Measurements from ENCODE around the gene LXN.

LXN gene

DNA sequence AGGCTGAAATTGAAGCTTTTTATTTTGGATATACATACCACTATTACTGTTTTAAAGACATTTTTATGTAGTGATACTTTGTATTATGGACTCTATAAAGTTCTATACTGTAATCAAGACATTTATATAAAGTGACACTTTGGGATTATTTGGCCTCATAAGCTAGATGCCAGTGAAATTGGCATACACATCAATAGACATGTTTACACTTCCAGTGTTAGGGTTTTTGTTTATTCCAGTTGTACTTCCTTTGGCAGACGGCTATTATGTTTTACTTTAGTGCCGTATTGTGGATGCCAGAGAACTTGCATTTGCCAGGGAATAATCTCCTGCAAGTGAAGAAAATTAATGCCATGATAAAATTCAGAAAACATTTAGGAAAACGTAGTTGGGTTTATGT is 6.0 kb downstream of the LXN start:
- no peak for DNase-seq

DNA sequence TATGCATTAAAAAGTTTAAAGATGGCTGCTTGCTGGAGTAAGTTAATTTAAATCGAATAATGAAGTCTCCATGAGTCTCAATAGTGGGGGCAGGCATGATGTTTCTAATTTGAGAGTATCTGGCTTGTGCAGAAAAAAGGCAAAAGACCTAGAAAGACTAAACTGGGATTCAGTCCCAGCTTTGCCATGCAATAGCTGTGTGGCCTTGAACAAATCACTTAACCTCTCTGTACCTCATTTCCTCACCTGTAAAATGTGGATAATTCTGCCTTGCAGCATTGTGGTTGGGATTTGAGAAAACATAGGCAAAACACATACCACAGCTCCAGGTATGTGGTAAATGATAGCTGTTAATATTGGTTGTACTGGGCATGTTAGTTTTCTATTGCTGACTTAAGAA is 8.6 kb downstream of the LXN start:
- no peak for DNase-seq

DNA sequence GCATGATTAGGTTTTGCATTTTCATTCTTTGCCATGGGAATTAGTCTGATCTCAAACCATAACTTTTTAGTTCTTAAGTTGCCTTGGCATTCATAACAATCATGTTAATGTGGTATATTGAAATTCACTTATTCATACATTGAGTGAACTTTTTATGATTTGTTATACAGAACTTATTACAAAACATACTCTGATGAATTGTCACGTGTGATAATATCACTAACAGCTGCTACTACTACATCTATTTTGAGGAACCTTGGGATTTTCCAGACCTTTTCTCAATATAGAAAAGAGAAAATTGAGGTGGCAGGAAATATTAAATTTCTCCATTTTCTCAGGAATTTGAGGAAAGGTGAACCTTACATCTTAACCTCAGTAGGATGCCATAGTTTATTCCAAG is 9.2 kb downstream of the LXN start:
- no peak for DNase-seq

DNA sequence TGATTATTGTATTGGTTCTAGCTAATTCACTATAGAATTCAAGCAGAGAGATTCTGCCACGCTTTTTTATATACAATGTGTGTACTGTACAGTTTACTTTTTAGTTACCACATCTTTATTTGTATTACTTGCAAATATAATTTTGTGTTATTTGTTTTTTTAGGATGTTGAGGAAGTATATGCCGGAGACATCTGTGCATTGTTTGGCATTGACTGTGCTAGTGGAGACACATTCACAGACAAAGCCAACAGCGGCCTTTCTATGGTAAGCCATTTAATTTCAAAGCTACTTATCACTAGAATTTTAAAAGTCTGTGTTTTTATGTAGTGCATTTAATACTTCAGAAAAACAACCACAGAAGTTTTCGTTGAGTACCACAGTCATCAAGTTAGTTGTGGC is 11.7 kb downstream of the LXN start:
- DNase-seq, result no peak

DNA sequence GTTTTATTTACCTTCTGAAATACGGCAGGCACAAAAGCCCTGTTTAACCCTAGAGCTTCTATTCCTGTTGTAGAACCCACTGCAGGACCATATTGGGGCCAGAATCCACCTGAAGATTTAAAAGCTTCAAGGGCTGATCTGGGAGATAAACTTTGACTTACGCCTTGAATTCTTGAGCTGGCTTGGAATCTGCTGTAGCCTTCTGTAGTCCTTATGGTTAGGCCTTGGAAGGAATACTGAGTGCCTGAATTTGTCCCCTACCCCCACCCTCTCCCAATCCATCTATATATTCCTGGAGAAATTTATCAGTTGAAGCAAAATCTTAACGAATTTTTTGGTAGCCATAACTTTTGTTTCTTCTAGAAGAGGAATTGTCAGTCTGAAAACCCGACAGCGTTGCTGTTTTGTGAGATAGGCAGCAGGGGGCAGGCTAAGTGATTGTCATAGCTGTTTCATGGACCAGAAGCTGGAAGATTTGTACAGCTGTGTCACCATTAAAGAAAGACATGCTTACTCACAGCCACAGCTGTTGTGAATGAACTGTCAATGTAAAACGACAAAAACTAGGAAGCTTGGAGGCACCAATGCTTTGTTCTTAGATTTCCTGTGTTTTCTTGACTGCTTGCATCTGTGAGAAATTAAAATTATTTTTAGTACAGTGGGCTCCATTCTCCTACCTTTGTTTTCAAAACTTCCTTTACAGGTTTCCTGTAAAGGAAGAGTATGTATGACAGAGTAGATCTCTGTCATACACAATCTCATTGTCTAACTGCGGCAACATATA is 12.8 kb downstream of the LXN start:
- DNase-seq, result peak; percentile 67

DNA sequence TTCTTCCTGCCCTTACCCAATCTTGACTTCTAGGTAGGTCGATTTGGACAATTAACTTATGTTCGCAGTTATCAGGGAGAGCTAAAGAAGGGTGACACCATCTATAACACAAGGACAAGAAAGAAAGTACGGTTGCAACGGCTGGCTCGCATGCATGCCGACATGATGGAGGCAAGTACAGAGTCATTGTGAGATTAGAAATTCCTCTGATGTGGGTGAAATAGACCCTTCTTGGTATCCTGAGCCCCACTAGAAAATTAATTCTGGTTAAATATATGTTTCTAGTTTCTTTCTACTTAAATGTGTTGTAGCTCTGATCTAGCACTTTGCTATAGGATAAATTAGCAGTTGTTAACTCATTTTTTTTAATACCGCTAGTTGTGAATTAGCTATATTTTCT is 13.6 kb downstream of the LXN start:
- no peak for DNase-seq

DNA sequence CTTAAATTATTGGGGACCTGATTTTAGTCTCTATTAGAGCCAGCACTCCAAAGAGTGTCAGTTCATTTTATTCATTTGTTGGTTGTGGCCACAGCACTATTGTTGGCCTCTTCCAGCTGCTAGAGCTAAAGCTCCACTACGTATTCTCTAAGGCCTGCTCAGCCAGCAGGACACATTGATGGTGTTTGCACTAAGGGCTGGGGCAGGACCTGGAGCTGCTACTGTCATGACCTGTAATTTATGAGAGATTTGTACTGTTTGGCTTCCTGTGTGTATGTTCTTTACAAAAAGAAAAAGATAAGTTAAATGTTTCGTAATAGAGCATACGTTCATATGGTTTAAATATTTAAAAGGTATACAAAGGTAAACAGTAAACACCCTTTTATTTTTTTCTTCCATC is 20.0 kb downstream of the LXN start:
- DNase-seq, result no peak

DNA sequence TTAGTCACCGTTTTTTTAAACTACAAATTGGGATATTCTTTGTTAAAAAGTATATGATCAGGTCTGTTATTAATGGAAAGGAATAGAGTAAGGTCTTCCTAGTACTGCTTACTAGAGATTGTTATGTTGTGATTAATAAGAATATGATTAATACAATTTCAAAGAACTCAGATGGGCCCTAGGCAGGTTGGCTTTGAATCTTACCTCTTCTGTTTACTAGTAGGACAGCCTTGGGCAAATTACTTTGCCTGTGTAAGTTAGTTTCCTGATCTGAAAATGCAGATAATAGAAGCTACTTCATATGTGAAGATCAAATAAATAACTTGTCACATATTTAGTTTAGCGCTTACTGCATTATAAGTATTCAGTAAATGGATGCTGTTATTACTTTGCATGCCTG is 21.3 kb downstream of the LXN start:
- no peak for DNase-seq

DNA sequence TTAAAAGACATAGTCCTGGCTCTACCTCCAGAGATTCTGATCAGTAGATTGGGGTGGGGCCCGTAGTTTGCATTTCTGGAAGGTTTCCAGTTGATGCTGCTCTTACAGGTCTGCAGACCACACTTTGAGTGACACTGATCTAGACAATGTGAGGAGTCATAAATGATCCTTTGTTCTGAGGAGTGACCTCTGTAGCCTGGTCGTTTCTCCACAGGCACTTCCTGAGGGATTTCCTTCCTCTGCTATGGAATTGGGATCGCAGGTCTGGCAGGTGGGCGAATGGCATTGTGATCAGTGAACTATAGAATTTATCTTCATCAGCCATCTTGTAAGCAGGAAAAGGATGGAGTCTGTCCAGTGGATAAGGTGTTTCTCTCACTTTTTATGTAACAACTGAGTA is 22.7 kb downstream of the LXN start:
- DNase-seq, result no peak

DNA sequence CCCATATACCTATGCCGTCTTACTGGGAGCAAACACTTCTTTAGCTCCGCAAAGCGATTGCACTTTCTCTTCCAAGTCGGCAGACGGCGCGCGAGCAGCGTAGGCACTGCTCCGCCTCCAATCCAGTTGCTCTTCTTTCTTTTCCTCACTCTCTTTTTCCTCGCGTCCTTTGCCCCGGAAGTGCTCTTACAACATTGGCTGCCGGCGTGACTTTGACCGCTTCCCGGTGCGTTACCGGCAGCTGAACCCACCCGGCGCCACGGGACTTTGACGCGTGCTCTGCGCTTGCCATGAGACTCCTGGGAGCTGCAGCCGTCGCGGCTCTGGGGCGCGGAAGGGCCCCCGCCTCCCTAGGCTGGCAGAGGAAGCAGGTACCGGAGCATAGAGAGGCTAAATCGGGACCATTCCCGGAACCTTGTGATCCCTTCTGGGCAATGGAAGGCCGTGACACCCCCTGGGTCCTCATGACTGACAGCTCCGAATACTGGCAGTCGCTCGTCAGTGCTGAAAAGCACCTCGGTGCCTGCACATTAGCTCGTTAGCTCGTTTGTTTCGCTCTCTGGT is 28.0 kb downstream of the LXN start, which contains the start of gene GFM1:
Gene GFM1, plus strand, starts transcription at position 183 of the 564 bp plus-strand sequence. Its CDS starts 108 bp downstream, at position 291.
- peak; percentile 92 for DNase-seq

DNA sequence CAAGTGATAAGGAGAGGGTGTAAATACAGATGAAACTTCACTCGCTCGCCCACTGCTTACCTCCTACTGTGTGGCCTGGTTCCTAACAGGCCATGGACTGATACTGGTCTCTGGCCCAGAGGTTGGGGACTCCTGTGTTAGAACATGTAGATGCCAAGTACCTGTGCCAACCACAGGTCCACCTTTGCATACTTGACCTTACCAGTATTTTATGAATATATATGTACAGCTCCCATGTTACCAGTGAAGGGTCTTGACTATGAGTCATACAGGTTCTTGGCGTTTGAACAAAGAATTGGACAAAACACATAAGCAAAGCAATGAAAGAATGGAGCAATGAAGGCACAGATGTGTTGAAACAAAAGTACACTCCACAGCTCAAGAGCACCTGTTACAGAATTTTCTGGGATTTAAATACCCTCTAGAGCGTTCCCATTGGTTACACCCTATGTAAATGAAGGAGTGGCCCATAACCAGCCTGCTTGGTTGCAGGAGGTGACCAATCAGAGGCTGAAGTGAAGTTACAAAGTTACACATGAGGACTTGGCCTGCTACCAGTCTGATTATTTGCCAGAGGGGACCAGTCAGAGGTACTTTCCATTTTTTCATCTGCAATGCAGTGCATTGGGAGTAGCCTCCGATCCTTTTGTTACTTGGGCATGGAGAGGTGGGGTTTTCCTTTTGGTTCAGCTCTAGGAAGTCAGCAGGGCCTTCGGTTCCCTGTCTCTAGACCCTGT is 29.8 kb downstream of the LXN start:
- no peak for DNase-seq

DNA sequence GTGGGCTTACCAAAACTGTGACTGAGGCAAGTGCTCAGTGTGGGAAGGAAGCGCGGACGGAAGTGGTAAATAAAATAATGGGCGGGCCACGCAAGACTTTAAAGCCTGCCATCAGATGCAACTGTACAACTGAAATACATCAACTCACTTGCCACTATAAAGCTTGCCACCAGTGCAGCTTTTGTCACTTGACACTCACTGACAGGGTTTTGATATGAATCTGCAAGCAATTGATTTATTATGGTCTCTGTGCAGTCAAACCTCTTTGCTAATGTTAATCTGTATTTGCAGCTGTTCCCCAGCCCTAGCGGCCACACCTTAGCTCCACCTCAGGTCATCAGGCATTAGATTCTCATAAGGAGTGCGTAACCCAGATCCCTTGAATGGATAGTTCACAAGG is 30.4 kb downstream of the LXN start:
- no peak for DNase-seq

DNA sequence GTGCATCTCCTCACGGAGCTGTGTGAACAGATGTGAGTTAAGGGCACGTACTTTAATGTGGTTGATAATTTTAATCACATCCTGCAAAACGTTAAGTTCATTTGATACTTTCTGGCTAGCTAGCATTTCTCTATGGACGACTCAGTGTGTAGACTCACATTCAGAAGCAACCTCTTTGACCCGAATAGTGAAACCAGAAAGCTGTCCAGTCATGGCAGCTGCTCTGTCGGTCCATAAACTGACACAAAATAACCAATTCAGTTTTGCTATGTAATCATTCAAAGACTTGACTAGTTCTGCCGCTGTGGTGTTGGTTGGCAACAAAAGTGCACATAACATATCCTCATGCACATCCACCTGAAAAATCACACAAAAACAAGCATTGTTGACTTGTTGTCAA is 31.8 kb downstream of the LXN start:
- no peak for DNase-seq

DNA sequence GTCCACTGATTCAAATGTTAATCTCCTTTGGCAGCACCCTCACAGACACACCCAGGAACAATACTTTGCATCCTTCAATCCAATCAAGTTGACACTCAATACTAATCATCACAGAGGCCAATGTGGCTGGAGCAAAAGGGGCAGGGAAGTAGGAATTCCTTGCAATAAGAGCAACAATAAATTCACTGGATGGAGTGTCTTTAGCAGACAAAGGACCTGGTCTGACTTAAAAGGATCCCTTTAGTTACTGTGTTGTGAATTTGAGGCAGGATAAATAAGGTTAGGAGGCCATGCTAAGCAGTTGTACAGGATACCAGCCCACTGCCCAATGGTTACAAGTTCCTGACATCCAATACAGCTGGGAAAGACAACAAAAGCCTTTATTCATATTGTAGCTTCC is 40.5 kb downstream of the LXN start:
- no peak for DNase-seq

DNA sequence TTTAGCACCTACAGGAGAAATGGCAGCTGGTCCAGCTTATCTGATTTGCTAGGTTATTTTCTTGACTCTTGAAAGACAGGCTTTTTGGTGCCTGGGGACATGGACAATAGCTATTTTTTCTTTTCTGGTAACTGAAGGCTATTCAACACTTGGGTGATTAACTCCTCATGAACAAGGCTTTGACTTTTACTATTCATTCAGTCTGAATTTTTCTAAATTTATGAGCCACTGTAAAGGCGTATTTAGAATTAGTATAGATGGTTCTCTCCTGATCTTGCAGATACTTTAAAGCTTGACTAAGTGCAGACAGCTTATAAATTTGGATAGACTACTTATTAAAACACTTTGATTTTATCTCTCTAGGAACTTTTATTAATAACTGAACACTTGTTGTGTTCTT is 46.6 kb downstream of the LXN start:
- DNase-seq, result no peak

DNA sequence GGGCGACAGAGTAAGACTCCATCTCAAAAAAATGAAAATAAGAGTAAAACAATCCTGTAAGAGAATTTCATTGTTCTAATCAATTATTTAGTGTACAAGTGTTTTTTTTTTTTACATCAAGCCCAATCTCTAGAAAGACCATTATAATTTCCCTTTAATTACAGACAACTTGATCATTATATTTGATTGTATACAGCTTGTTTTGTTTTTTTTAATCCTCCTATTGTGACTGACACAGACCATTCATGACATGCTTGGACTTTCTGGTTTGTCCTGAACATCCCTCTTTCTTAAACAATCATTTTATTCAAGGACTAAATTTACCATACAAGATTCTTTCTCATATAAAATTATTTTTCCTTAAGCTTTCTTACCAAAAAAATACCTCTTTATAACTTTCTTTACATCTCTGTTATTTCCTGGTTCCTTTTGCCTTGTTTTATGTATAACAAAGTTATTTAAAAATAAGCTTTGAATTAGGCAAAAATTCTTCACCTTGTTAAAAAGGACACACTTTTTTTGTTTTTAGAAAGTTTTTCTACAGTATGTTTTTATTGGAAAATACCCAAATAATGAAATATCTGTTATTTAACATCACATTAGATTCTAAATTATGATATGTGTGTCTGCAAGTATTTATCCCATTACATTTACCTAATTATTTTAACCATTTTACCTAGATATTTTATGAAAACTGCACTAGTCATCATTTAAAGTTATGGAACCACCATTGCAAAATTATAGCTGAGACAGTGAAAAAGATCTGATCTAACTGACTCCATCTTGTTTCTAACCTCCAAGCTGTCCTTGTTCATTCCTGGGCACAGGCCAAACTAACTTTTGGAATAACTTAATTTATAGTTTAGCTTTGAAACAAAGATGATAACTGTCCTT is 54.2 kb downstream of the LXN start:
- DNase-seq, result no peak
